H1 (cell line): ENCODE results near the gene GGT5. TPM values are rescaled to one million over a fixed set of nuclear protein-coding genes. Genes with fewer than 3 reads are reported as not detected.

Experiments
- CTCF ChIA-PET: fragments of 300-600 bp; sonication (Branson Sonifier 250); formaldehyde crosslinking; loops from one replicate; lab custom pipeline; 2021; ENCODE audit not compliant: partially characterized antibody; lab: Charles Lee
- POLR2A ChIA-PET: fragments of 300-600 bp; sonication (Branson Sonifier 250); formaldehyde crosslinking; loops from one replicate; lab custom pipeline; 2021; ENCODE audit warnings: inconsistent platforms; ENCODE audit not compliant: partially characterized antibody; lab: Charles Lee
- DNase-seq, 2 experiments: peaks; one replicate each; pipeline versions ENCODE4 v3.0.0 to v3.0.0-alpha.2; 2010 to 2022; ENCODE audit warnings: low spot score in 2 of 2, low read depth in 1 of 2, mixed read lengths in 1 of 2
- FAIRE-seq: peaks from 2 replicates; lab custom pipeline; 2011; peaks lifted over from hg19 to GRCh38; lab: Jason Lieb, UNC
- H2AFZ ChIP-seq: 2 replicates; pipeline ENCODE4 v1.8.1; 2012; ENCODE audit warnings: low read length, inconsistent platforms
- H2AK5ac ChIP-seq: 2 replicates; pipeline ENCODE4 v1.6.1; 2013; ENCODE audit warnings: low read depth, low read length
- H2BK120ac ChIP-seq: replicated peaks from 2 replicates; pipeline ENCODE3; 2013; ENCODE audit warnings: low read depth, low read length, inconsistent platforms
- H2BK12ac ChIP-seq: 2 replicates; pipeline ENCODE4 v1.6.1; 2013; ENCODE audit warnings: low read depth, low read length
- H2BK15ac ChIP-seq: 2 replicates; pipeline ENCODE4 v1.6.1; 2013; ENCODE audit warnings: low read length
- H2BK20ac ChIP-seq: 2 replicates; pipeline ENCODE4 v1.6.1; 2013; ENCODE audit warnings: low read length
- H2BK5ac ChIP-seq: 2 replicates; pipeline ENCODE4 v1.6.1; 2013; ENCODE audit warnings: low read depth, low read length
- H3K14ac ChIP-seq: 2 replicates; pipeline ENCODE4 v1.6.1; 2013; ENCODE audit warnings: inconsistent platforms; ENCODE audit not compliant: insufficient read length
- H3K18ac ChIP-seq: 2 replicates; pipeline ENCODE4 v1.6.1; 2013; ENCODE audit warnings: low read length; ENCODE audit errors: extremely low read depth
- H3K23ac ChIP-seq: 2 replicates; pipeline ENCODE4 v1.6.1; 2013; ENCODE audit warnings: inconsistent platforms; ENCODE audit not compliant: insufficient read length
- H3K23me2 ChIP-seq: 2 replicates; pipeline ENCODE4 v1.6.1; 2013; ENCODE audit warnings: low read depth, low read length
- H3K27ac ChIP-seq: 2 replicates; pipeline ENCODE4 v1.6.1; 2011; ENCODE audit warnings: low read depth, low read length, inconsistent platforms
- H3K27me3 ChIP-seq, 4 experiments: replicated peaks in 1 of 4; 1 replicate in 1 of 4; 2 replicates in 3 of 4; pipeline versions ENCODE4 v1.6.1 to v1.8.1; 2011 to 2013; ENCODE audit warnings: low read length in 3 of 4, mild to moderate bottlenecking in 3 of 4, inconsistent platforms in 2 of 4, mixed read lengths in 2 of 4, moderate library complexity in 1 of 4; ENCODE audit not compliant: control insufficient read depth in 3 of 4, insufficient read depth in 3 of 4; ENCODE audit errors: extremely low read depth in 1 of 4
- H3K36me3 ChIP-seq, 4 experiments: 2 replicates each; pipeline versions ENCODE4 v1.6.1 to v1.8.1; 2011 to 2013; ENCODE audit warnings: mild to moderate bottlenecking in 4 of 4, low read length in 3 of 4, moderate library complexity in 2 of 4, control low read depth in 1 of 4, inconsistent platforms in 1 of 4; ENCODE audit not compliant: insufficient read depth in 4 of 4, control insufficient read depth in 2 of 4
- H3K4ac ChIP-seq: replicated peaks from 2 replicates; pipeline ENCODE3; 2013; ENCODE audit warnings: low read length, low read depth, mixed read lengths, inconsistent platforms; ENCODE audit not compliant: insufficient read length
- H3K4me1 ChIP-seq, 4 experiments: replicated peaks in 1 of 4; 1 replicate in 1 of 4; 2 replicates in 3 of 4; pipeline versions ENCODE4 v1.6.1 to v1.8.1; 2011 to 2013; ENCODE audit warnings: low read length in 3 of 4, inconsistent platforms in 2 of 4, mixed read lengths in 1 of 4; ENCODE audit not compliant: insufficient read depth in 4 of 4, control insufficient read depth in 3 of 4
- H3K4me2 ChIP-seq, 2 experiments: 2 replicates each; pipeline versions ENCODE4 v1.6.1 to v1.8.1; 2011 to 2013; ENCODE audit warnings: low read depth in 2 of 2, low read length in 2 of 2, control low read depth in 1 of 2, inconsistent platforms in 1 of 2, mild to moderate bottlenecking in 1 of 2; ENCODE audit not compliant: insufficient read depth in 1 of 2
- H3K4me3 ChIP-seq, 4 experiments: fragments of 200-600, 300-600 bp in 1 of 4; sonication (generic), shearing (Covaris generic), sonication (Bioruptor Twin) in 1 of 4; 2 replicates each; pipeline versions ENCODE4 v1.5.1 to v1.8.1; 2011 to 2016; ENCODE audit warnings: low read length in 4 of 4, low read depth in 3 of 4, control low read depth in 2 of 4, inconsistent platforms in 2 of 4, mild to moderate bottlenecking in 2 of 4, mixed read lengths in 1 of 4, moderate library complexity in 1 of 4; ENCODE audit not compliant: insufficient read depth in 2 of 4; ENCODE audit errors: extremely low read depth in 1 of 4
- H3K56ac ChIP-seq: replicated peaks from 2 replicates; pipeline ENCODE3; 2013; ENCODE audit warnings: low read depth, mild to moderate bottlenecking, mixed read lengths, low read length, inconsistent platforms; ENCODE audit not compliant: insufficient read length
- H3K79me1 ChIP-seq: 2 replicates; pipeline ENCODE4 v1.6.1; 2013; ENCODE audit warnings: low read depth, low read length, control low read depth
- H3K79me2 ChIP-seq, 2 experiments: 2 replicates each; pipeline versions ENCODE4 v1.6.1 to v1.8.1; 2012 to 2013; ENCODE audit warnings: low read length in 2 of 2, mild to moderate bottlenecking in 2 of 2, inconsistent platforms in 1 of 2; ENCODE audit not compliant: insufficient read depth in 2 of 2, control insufficient read depth in 1 of 2
- H3K9ac ChIP-seq, 4 experiments: replicated peaks in 1 of 4; 1 replicate in 1 of 4; 2 replicates in 3 of 4; pipeline versions ENCODE4 v1.6.1 to v1.8.1; 2011 to 2013; ENCODE audit warnings: low read depth in 3 of 4, low read length in 3 of 4, control low read depth in 2 of 4, mild to moderate bottlenecking in 2 of 4, moderate library complexity in 2 of 4, inconsistent platforms in 1 of 4; ENCODE audit errors: extremely low read depth in 1 of 4
- H3K9me3 ChIP-seq, 2 experiments: 2 replicates each; pipeline versions ENCODE4 v1.6.1 to v1.8.1; 2012 to 2013; ENCODE audit warnings: mild to moderate bottlenecking in 2 of 2, moderate library complexity in 2 of 2, control low read depth in 1 of 2, inconsistent platforms in 1 of 2, low read depth in 1 of 2, low read length in 1 of 2, mixed read lengths in 1 of 2; ENCODE audit not compliant: insufficient read depth in 2 of 2
- H4K20me1 ChIP-seq, 2 experiments: replicated peaks in 1 of 2; 2 replicates each; pipeline versions ENCODE3 to v1.8.1; 2011 to 2013; ENCODE audit warnings: inconsistent platforms in 2 of 2, low read length in 2 of 2, mild to moderate bottlenecking in 1 of 2; ENCODE audit not compliant: insufficient read depth in 2 of 2, control insufficient read depth in 1 of 2
- H4K5ac ChIP-seq: 2 replicates; pipeline ENCODE4 v1.6.1; 2013; ENCODE audit warnings: low read length, low read depth, mixed read lengths, inconsistent platforms; ENCODE audit not compliant: insufficient read length
- H4K8ac ChIP-seq: 2 replicates; pipeline ENCODE4 v1.8.0; 2013; ENCODE audit warnings: mild to moderate bottlenecking, moderate library complexity, low read length, inconsistent platforms; ENCODE audit not compliant: insufficient read depth; ENCODE audit errors: extremely low read depth
- H4K91ac ChIP-seq: replicated peaks from 2 replicates; pipeline ENCODE3; 2013; ENCODE audit warnings: low read length, mixed read lengths, inconsistent platforms; ENCODE audit not compliant: insufficient read length
- E2F6 ChIP-seq: IDR thresholded peaks from 2 replicates; pipeline ENCODE4 v1.6.1; 2012; ENCODE audit warnings: inconsistent platforms
- HDAC6 ChIP-seq: IDR thresholded peaks from one replicate; pipeline ENCODE4 v1.7.1; 2012; ENCODE audit warnings: low read depth, mild to moderate bottlenecking, inconsistent platforms, low read length, moderate library complexity
- WGBS, 2 experiments: shearing (Covaris generic) in 1 of 2; methylation state at CpG; one replicate each; pipeline versions ENCODE4 v1.1.6 to v1.1.7; 2013 to 2015; ENCODE audit warnings: low lambda C conversion rate in 2 of 2, mixed read lengths in 2 of 2, inconsistent platforms in 1 of 2, low coverage in 1 of 2, missing lambda C conversion rate in 1 of 2; ENCODE audit not compliant: insufficient replicate concordance in 2 of 2, insufficient coverage in 1 of 2, insufficient read length in 1 of 2; ENCODE audit errors: extremely low coverage in 1 of 2, missing lambda C conversion rate in 1 of 2; 5-methylcytosine and 5-hydroxymethylcytosine counted together
- polyA plus RNA-seq, 7 experiments: library from polyadenylated mRNA; depleted of rRNA in 3 of 7; stranded (reverse) in 5 of 7; unstranded in 2 of 7; fragments of >200 nt in 5 of 7; fragments of 200-250 nt in 2 of 7; gene quantifications; 1 replicate in 5 of 7; 2 replicates in 1 of 7; 4 replicates in 1 of 7; pipeline versions ENCODE4 v1.2.1 to v1.2.3, GENCODE V29; 2011 to 2013; ENCODE audit warnings: missing spikeins in 2 of 7, mixed read lengths in 2 of 7
- total RNA-seq: library from RNA; stranded (reverse); fragmentation: NEBNext Ultra II Directional; extraction: Animal tissue kit (Norgen Biotek cat#: 25700); gene quantifications from 2 replicates; pipeline ENCODE4 v1.2.1, GENCODE V29; 2021

GGT5 gene
- total and polyA plus RNA-seq, 2 of the 8 experiments (the other 6 are each of a cell fraction or from before 2014, with no cell fraction given) = 0.05 TPM; not detected in 1

GRCh38 chr22:24247011-24247507, 2.2 kb upstream of the GGT5 start:
- Histone ChIP-seq H3K23ac (no peak overlapping the region), H3K36me3 (no peaks in the 10 kb centered on the region), H4K20me1 (peaks cover 0 to 2% of the 10 kb centered on the region in 2 experiments), H3K18ac (no peak overlapping the region), H2BK5ac (no peak overlapping the region), H2AFZ (no peak overlapping the region; the same call in 1 of the 2 replicates), H2BK120ac (no peak overlapping the region), H3K9ac (no peak overlapping the region), H3K23me2 (peaks cover 2% of the 10 kb centered on the region; the same call in 1 of the 2 replicates), H2AK5ac (no peak overlapping the region), H4K8ac (peak overlapping the region; percentile 5; the same call in 1 of the 2 replicates), H3K4me1 (peaks cover 0 to 3% (median 0%) of the 10 kb centered on the region in 4 experiments; a peak in 2 of 7 replicates), H3K56ac (no peak overlapping the region), H2BK12ac (no peak overlapping the region), H3K27me3 (no peaks in the 10 kb centered on the region; a peak in 1 of 7 replicates), H3K14ac (no peak overlapping the region), H3K4me3 (no peak overlapping the region), H3K79me2 (no peaks in the 10 kb centered on the region), H3K27ac (no peak overlapping the region), H3K4ac (no peak overlapping the region), H4K5ac (no peak overlapping the region), H3K9me3 (no peaks in the 10 kb centered on the region), H2BK15ac (no peak overlapping the region), H3K79me1 (no peaks in the 10 kb centered on the region), H2BK20ac (no peak overlapping the region), H4K91ac (no peak overlapping the region), H3K4me2 (no peak overlapping the region)
- WGBS, 2 experiments = 87% methylated on average over 6 of the region's 6 CpGs; no CpG with 5 or more reads in 1 of the 2 experiments
- POLR2A ChIA-PET = no interaction called here
- CTCF ChIA-PET = interaction anchor here (0.6 to 2.4 kb wide), 12 partner anchors 15 to 135 kb away, joined by 3 to 29 read pairs (median 4); no protein-coding TSS in a partner anchor
- no peak for FAIRE-seq
- DNase-seq = no peak
- TF ChIP-seq HDAC6 (no peak), E2F6 (no peak)
